ENCODE data around the gene SCN7A. TPM values are rescaled to one million over a fixed set of nuclear protein-coding genes. Genes with fewer than 3 reads are reported as not detected.

SCN7A gene
- total and polyA plus RNA-seq, 3 donors from 2014 or later = 3.3 to 13.8 (median 8.7) TPM

- Histone ChIP-seq H3K27me3 (no peaks in the 10 kb centered on the region), H3K36me3 (ENCODE audit: low read depth, missing control alignments) (no peaks in the 10 kb centered on the region), H3K4me3 (no peak overlapping the region), H3K4me1 (no peaks in the 10 kb centered on the region), H3K27ac (no peak overlapping the region), H3K9me3 (no peaks in the 10 kb centered on the region)
- 65 to 70% methylated on average over 8 of the region's 8 CpGs for WGBS, 2 donors
- peak; percentile 30 to 56 (median 31) for TF ChIP-seq CTCF (IDR thresholded peaks at IDR 0.05)
- no peak for TF ChIP-seq POLR2A (IDR thresholded peaks at IDR 0.05)
- intact Hi-C loops (cut with DNase I; ENCODE audit: low total_unique reads) = no loop called here
- DNase-seq = no peak
Observed at GRCh38 chr2:166384774-166385173, 109.3 kb downstream of the SCN7A start.

GRCh38 chr2:166382448-166382847, 111.6 kb downstream of the SCN7A start:
- TF ChIP-seq POLR2A (IDR thresholded peaks at IDR 0.05) (no peak), CTCF (IDR thresholded peaks at IDR 0.05) (no peak)
- H3K4me3 ChIP-seq = no peak overlapping the region
- 90 to 93% methylated on average over 3 of the region's 3 CpGs for WGBS, 2 donors
- H3K9me3 ChIP-seq = no peaks in the 10 kb centered on the region
- no peak for DNase-seq
- H3K36me3 ChIP-seq (ENCODE audit: low read depth, missing control alignments) = no peaks in the 10 kb centered on the region
- H3K4me1 ChIP-seq = no peaks in the 10 kb centered on the region
- H3K27me3 ChIP-seq = no peaks in the 10 kb centered on the region
- H3K27ac ChIP-seq = no peak overlapping the region
- intact Hi-C loops (cut with DNase I; ENCODE audit: low total_unique reads) = no loop called here

- no peak for DNase-seq
- Histone ChIP-seq H3K9me3 (no peaks in the 10 kb centered on the region), H3K4me3 (no peak overlapping the region), H3K27me3 (no peaks in the 10 kb centered on the region), H3K36me3 (ENCODE audit: low read depth, missing control alignments) (no peaks in the 10 kb centered on the region), H3K4me1 (peaks cover 4% of the 10 kb centered on the region), H3K27ac (no peak overlapping the region)
- no peak for TF ChIP-seq CTCF (IDR thresholded peaks at IDR 0.05)
- no peak for TF ChIP-seq POLR2A (IDR thresholded peaks at IDR 0.05)
- 58 to 70% methylated on average over 1 of the region's 1 CpG for WGBS, 2 donors
- intact Hi-C loops (cut with DNase I; ENCODE audit: low total_unique reads) = no loop called here
Observed at GRCh38 chr2:166380615-166381014, 113.4 kb downstream of the SCN7A start.

GRCh38 chr2:166376873-166377272, 117.2 kb downstream of the SCN7A start:
- H3K27ac ChIP-seq = no peak overlapping the region
- WGBS, 2 donors = 49 to 59% methylated on average over 2 of the region's 2 CpGs

More at GRCh38 chr2:166376873-166377272, 117.2 kb downstream of the SCN7A start:
- Histone ChIP-seq H3K9me3 (no peaks in the 10 kb centered on the region), H3K4me3 (no peak overlapping the region), H3K36me3 (ENCODE audit: low read depth, missing control alignments) (no peaks in the 10 kb centered on the region), H3K27me3 (no peaks in the 10 kb centered on the region), H3K4me1 (peaks cover 4% of the 10 kb centered on the region)
- TF ChIP-seq CTCF (IDR thresholded peaks at IDR 0.05) = no peak
- TF ChIP-seq POLR2A (IDR thresholded peaks at IDR 0.05) = no peak
- no peak for DNase-seq
- intact Hi-C loops (cut with DNase I; ENCODE audit: low total_unique reads) = no loop called here

Data from testis (tissue), 3 donors.